Esophagus (tissue), 2 donors: Measurements from ENCODE around the gene RPP25L. TPM values are rescaled to one million over a fixed set of nuclear protein-coding genes. Genes with fewer than 3 reads are reported as not detected.
"Not testable (repeated sequence)": the region's sequence is repeated elsewhere in the genome, so short reads cannot be mapped to it uniquely, and the experiment has no call there.

Experiments
- H3K27ac ChIP-seq, 2 donors: one replicate each; pipeline ENCODE4 v1.5.1; 2013; ENCODE audit warnings: low read depth in 2 of 2, mild to moderate bottlenecking in 2 of 2, inconsistent platforms in 1 of 2, low read length in 1 of 2, moderate library complexity in 1 of 2
- H3K27me3 ChIP-seq, 2 donors: one replicate each; pipeline ENCODE4 v1.6.1; 2013; ENCODE audit warnings: low read length in 2 of 2, control low read depth in 1 of 2, mild to moderate bottlenecking in 1 of 2; ENCODE audit not compliant: insufficient read depth in 2 of 2, control insufficient read depth in 1 of 2
- H3K36me3 ChIP-seq, 2 donors: one replicate each; pipeline ENCODE4 v1.6.1; 2013; ENCODE audit warnings: low read length in 1 of 2; ENCODE audit not compliant: control insufficient read depth in 2 of 2, insufficient read depth in 2 of 2
- H3K4me1 ChIP-seq, 2 donors: one replicate each; pipeline ENCODE4 v1.6.1; 2013; ENCODE audit warnings: low read length in 1 of 2; ENCODE audit not compliant: control insufficient read depth in 2 of 2, insufficient read depth in 2 of 2
- H3K4me3 ChIP-seq, 2 donors: one replicate each; pipeline ENCODE4 v1.5.1; 2013; ENCODE audit warnings: low read length in 2 of 2, mild to moderate bottlenecking in 2 of 2, low read depth in 1 of 2, moderate library complexity in 1 of 2
- H3K9me3 ChIP-seq, 2 donors: one replicate each; pipeline ENCODE4 v1.6.1; 2013; ENCODE audit warnings: mild to moderate bottlenecking in 2 of 2, low read depth in 1 of 2, low read length in 1 of 2, moderate library complexity in 1 of 2; ENCODE audit not compliant: control insufficient read depth in 2 of 2, insufficient read depth in 1 of 2
- WGBS, 2 donors: extraction: QIAGEN DNeasy Blood & Tissue Kit; methylation state at CpG; one replicate each; pipeline ENCODE4 v1.1.7; 2013; 5-methylcytosine and 5-hydroxymethylcytosine counted together
- polyA plus RNA-seq, 2 donors: library from polyadenylated mRNA; stranded (reverse); fragments of 200-250 nt; gene quantifications; one replicate each; pipeline ENCODE4 v1.2.3, GENCODE V29; 2013
- donor health status: healthy with polysubstance abuse.
- donor health status: Bipolar disorder and iron deficiency.

Gene RPP25L
- polyA plus RNA-seq, 2 donors: 23.0 to 32.2 TPM

- not testable (repeated sequence) for H3K9me3 ChIP-seq, H3K27ac ChIP-seq, H3K4me3 ChIP-seq, H3K36me3 ChIP-seq, H3K27me3 ChIP-seq
- 87 to 90% methylated on average over 8 of the region's 8 CpGs for WGBS, 2 donors
- peaks cover 2 to 15% of the 10 kb centered on the region in 2 donors for H3K4me1 ChIP-seq
Measured at GRCh38 chr9:34639322-34639721, 27.4 kb upstream of the RPP25L start.

- Histone ChIP-seq H3K4me1 (peaks cover 0 to 15% of the 10 kb centered on the region in 2 donors), H3K27ac (peak overlapping the region; percentile 57 to 84), H3K27me3 (no peaks in the 10 kb centered on the region), H3K9me3 (no peaks in the 10 kb centered on the region), H3K36me3 (peaks cover 0 to 2% of the 10 kb centered on the region in 2 donors), H3K4me3 (peak overlapping the region; percentile 69 to 81)
- 13 to 16% methylated on average over 7 of the region's 7 CpGs for WGBS, 2 donors
Measured at GRCh38 chr9:34638138-34638445, 26.2 kb upstream of the RPP25L start.

- no peaks in the 10 kb centered on the region for H3K9me3 ChIP-seq
- H3K36me3 ChIP-seq: peaks cover 0 to 2% of the 10 kb centered on the region in 2 donors
- 0% methylated on average over 67 to 74 of the region's 74 CpGs for WGBS, 2 donors
- peak within 1 kb of the TSS; percentile 69 to 81 for H3K4me3 ChIP-seq
- peak within 1 kb of the TSS; percentile 64 to 84 for H3K27ac ChIP-seq
- peaks cover 0 to 15% of the 10 kb centered on the region in 2 donors for H3K4me1 ChIP-seq
- H3K27me3 ChIP-seq: no peaks in the 10 kb centered on the region
Measured at GRCh38 chr9:34637356-34638137, 25.6 kb upstream of the RPP25L start, which contains the start of gene SIGMAR1. Gene SIGMAR1 (minus strand): TSS chr9:34637787. CDS start chr9:34637697, 90 bp downstream.

GRCh38 chr9:34636791-34637355 lies 25.0 kb upstream of the RPP25L start:
- peak overlapping the region; percentile 69 to 81 for H3K4me3 ChIP-seq
- peak overlapping the region; percentile 64 to 84 for H3K27ac ChIP-seq
- H3K4me1 ChIP-seq: peaks cover 0 to 15% of the 10 kb centered on the region in 2 donors
- WGBS, 2 donors: 6 to 7% methylated on average over 23 of the region's 23 CpGs
- H3K36me3 ChIP-seq: peaks cover 0 to 2% of the 10 kb centered on the region in 2 donors
- no peaks in the 10 kb centered on the region for H3K9me3 ChIP-seq
- H3K27me3 ChIP-seq: no peaks in the 10 kb centered on the region

- H3K4me3 ChIP-seq: no peak overlapping the region
- peaks cover 0 to 2% of the 10 kb centered on the region in 2 donors for H3K36me3 ChIP-seq
- H3K27ac ChIP-seq: no peak overlapping the region
- 90 to 93% methylated on average over 14 of the region's 14 CpGs for WGBS, 2 donors
- H3K9me3 ChIP-seq: no peaks in the 10 kb centered on the region
- peaks cover 0 to 15% of the 10 kb centered on the region in 2 donors for H3K4me1 ChIP-seq
- H3K27me3 ChIP-seq: no peaks in the 10 kb centered on the region
Measured at GRCh38 chr9:34635556-34635955, 23.7 kb upstream of the RPP25L start.

- Histone ChIP-seq H3K9me3 (no peaks in the 10 kb centered on the region), H3K4me3 (no peak overlapping the region), H3K27ac (no peak overlapping the region), H3K36me3 (peaks cover 0 to 2% of the 10 kb centered on the region in 2 donors), H3K4me1 (peaks cover 0 to 15% of the 10 kb centered on the region in 2 donors), H3K27me3 (no peaks in the 10 kb centered on the region)
- WGBS, 2 donors: 77 to 80% methylated on average over 3 of the region's 3 CpGs
Measured at GRCh38 chr9:34634551-34635248, 22.8 kb upstream of the RPP25L start.

- peaks cover 0 to 4% of the 10 kb centered on the region in 2 donors for H3K27me3 ChIP-seq
- peaks cover 0 to 19% of the 10 kb centered on the region in 2 donors for H3K4me1 ChIP-seq
- 16 to 22% methylated on average over 3 of the region's 3 CpGs for WGBS, 2 donors
- H3K9me3 ChIP-seq: no peaks in the 10 kb centered on the region
- peaks cover 0 to 2% of the 10 kb centered on the region in 2 donors for H3K36me3 ChIP-seq
- no peak overlapping the region for H3K27ac ChIP-seq
- no peak overlapping the region for H3K4me3 ChIP-seq
Measured at GRCh38 chr9:34633851-34634550, 22.1 kb upstream of the RPP25L start.

GRCh38 chr9:34633166-34633565 lies 21.3 kb upstream of the RPP25L start:
- Histone ChIP-seq H3K27ac (no peak overlapping the region), H3K4me3 (no peak overlapping the region), H3K27me3 (peaks cover 0 to 9% of the 10 kb centered on the region in 2 donors), H3K9me3 (no peaks in the 10 kb centered on the region), H3K36me3 (peaks cover 0 to 2% of the 10 kb centered on the region in 2 donors), H3K4me1 (peaks cover 3 to 20% of the 10 kb centered on the region in 2 donors)
- WGBS, 2 donors: 47 to 48% methylated on average over 5 of the region's 5 CpGs
